Stimulated activated CD4-positive, alpha-beta T cell treated with anti-CD3 and anti-CD28 coated beads, Interleukin-12 subunit alpha, Interleukin-12 subunit beta, amount 100 ng/mL, for 4 hours (primary cell): ENCODE measurements around the gene RAB2B.

Experiments
- DNase-seq: peaks from one replicate; pipeline ENCODE4 v3.0.0-alpha.2; 2020

Gene RAB2B

DNA sequence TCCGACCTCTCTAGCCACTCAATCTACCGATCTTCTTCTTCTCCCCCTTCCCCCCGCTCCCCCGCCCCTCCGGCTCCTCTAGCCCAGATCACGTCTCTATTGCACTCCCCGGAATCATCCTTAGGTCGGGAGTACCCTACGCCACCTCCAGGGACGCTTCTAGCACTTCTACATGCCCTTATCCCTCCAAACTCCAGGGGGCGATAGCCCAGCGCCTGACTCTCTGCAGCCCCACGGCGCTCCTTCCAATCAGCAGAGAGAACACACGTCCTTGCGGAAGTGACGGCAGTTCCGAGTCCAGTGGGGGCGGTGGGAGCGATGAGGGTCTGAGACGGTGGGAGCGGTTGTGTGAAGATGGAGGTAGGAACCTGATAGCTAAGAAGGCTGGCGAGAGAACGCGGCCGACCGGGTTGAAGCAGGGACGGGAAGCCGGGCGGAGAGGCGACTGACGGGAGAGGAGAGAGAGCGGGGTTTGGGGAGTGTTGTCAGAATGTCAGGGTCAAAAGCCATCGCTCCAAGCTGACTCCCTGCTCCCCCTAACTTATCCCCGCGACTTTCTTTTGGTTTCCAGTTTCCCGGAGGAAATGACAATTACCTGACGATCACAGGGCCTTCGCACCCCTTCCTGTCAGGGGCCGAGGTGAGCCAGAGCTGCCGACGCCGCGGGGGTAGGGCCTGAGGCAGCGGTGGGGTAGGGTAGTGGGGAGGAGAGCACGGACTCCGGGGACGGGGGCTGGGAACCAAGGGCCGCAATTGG lies at the start of gene RAB2B, which contains the start of gene TOX4:
Gene RAB2B, minus strand, starts transcription at position 35 of the 757 bp plus-strand sequence. CDS start 87 bp downstream, outside the sequence.
Gene TOX4, plus strand, starts transcription at position 271 of the 757 bp plus-strand sequence. Its CDS starts 84 bp downstream, at position 355.
- peak; percentile 85 for DNase-seq

DNA sequence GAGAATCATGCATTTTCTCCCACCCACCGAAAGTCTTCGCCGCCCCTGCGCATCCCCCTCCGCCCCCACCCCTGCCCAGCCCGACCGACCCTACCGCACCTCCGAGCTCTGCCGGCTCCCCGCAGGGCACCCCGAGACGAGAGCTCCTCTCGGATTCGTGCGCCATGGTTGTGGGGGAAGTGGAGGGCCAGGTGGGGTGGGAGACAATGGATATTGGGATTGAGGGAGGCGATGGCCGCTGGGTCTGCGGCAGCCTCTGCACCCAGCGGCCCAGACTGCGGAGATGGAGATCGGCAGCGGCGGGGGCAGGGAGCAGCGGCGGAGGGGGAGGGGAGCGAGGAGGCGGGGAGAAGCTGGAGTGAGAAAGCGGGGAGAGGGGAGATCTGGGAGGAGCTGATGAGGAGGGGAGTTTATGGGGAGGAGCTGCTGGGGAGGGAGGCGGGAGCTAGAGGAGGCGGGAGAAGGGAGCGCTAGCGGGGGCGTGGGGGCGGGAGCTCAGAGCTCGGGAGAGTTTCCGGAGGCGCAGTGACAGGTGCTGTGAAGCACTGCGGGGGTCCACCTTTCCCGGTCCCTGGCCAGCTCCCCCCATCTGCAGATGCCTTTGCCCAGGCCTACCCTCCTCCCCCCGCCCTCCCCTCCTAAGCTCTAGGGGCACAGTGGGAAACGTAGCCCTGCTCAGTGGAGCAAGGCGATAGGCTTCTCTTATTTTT lies 49.4 kb upstream of the RAB2B start, which contains the start of gene SALL2:
Gene SALL2, minus strand, starts transcription at position 385 of the 710 bp plus-strand sequence. Its CDS starts 219 bp downstream, at position 166.
- peak; percentile 66 for DNase-seq

DNA sequence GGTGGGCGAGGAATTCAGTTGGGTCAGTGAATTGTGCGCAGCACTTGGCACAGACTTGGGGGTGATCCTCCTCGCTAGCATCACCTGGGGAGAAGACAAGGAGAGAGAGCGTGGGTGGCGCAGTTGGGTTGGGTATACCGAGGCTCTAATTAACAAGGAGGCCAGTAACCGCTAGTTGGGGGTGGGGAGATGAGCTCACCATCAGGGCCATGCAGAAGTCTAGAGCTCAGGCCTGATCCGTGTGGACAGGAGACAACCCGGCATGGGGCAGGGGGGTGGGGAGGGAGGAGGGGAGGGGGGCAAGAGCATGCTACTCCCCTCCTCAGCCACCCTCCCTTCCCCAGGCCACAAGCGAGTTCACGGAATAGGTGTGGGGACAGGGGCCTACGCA lies 48.8 kb upstream of the RAB2B start:
- no peak for DNase-seq

DNA sequence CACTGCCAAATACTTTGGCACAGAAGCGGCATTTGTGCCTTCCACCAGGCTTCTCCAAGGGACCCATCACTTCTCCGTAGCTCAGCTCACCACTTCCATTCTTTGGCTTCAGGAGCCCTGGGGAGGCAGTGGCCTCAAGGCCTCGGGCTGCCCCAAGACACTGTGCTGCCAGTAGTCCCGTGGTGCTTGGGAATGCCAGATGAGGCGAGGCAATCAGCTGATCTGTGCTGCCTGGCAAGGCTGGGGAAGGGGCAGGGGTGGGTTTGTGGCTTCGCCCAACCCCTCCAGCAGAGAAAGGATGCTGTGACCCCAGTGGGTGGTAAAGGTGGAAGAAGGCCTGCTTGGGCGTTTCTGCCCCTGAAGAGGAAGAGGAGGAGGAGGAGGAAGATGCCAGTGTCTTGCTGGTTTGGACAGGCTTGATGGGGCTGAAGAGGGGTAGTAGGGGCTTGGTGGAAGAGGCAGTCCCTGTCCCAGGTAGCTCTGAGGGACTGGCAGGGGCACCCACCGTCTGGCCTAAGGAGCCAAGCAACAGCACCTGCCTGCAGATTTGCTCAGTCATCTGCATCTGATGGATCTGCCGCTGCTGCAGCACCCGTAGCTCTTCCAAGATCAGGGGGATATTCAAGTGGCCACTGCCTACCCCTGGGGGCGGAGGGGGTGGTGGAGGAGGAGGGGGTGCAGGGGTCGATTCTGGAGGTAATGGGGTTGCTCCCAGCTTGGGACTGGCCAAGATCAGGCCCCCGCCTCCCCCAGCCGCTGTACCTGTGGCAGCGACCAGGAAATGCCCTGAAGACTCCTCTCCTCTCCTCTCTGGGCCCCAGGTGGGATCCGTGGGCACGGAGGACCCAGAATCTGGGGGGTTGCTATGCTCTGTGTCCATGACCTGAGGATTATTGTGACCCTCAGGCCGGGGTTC lies 48.1 kb upstream of the RAB2B start:
- no peak for DNase-seq

GRCh38 chr14:21523203-21523602 lies 46.4 kb upstream of the RAB2B start:
- no peak for DNase-seq

GRCh38 chr14:21521501-21521900 lies 44.7 kb upstream of the RAB2B start:
- no peak for DNase-seq

GRCh38 chr14:21520767-21521166 lies 44.0 kb upstream of the RAB2B start:
- no peak for DNase-seq

DNA sequence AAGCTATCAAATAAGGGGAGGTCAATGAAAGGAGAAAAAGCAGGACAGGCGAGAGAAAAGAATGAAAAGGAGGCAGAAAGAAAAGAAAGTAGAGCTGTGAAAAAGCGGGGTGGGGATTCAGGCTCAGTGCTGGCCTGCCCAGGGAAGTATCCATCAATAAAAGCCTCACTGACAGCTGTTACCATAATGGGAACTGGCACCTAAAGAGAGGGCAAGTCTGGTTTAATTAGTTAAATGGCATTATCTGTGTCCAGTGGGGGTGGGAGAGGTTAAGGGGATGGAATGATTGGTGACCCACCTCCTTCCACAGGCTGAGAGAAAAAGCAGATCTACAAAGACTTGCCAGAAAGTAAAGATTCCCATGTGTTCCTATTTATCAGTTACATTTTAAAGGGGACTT lies 42.0 kb upstream of the RAB2B start:
- DNase-seq, result no peak

- no peak for DNase-seq
These were observed 37.6 kb upstream of the RAB2B start for GRCh38 chr14:21514341-21514740.

GRCh38 chr14:21510735-21511657 lies 34.2 kb upstream of the RAB2B start, which contains the start of gene METTL3:
METTL3 (minus strand) TSS chr14:21511340; CDS start chr14:21511223, 117 bp downstream.
- DNase-seq, result peak; percentile 84

GRCh38 chr14:21509432-21510143 lies 32.8 kb upstream of the RAB2B start:
- DNase-seq, result no peak

DNA sequence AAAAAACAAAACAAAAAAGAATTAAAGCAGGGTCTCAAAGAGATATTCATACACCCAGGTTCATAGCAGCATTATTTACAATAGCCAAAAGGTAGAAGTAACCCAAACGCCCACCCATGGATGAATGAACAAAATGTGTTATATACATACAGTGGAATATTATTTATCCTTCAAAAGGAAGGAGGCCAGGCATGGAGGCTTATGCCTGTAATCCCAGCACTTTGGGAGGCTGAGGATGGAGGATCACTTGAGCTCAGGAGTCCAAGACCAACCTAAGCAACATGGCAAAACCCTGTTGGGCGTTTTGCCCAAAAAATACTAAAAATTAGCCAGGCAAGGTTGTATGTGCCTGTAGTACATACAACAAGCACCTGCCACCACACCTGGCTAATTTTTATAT lies 29.8 kb upstream of the RAB2B start:
- DNase-seq, result no peak

DNA sequence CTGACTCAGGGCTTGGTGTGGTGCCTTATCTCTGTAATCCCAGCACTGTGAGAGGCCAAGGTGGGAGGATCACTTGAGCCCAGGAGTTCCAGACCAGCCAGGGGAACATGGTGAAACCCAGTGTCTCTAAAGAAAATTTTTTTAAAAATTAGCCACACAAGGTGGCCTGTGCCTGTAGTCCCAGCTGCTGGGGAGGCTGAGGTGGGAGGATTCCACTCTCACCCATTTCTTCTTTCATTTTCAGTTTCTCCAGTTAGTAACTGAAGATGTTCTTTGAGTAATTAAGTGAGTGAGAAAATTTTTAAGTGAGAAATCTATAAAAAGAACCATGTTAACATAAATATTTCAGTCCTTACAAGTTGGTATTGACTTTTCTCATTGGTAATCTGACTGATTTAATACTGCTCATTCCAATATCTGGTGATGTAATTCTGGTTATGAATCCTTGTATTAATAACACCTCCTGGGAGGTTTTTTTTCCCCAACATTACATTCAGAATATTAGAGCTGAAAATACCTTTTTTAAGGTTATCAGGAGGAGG lies 28.3 kb upstream of the RAB2B start:
- peak; percentile 13 for DNase-seq

DNA sequence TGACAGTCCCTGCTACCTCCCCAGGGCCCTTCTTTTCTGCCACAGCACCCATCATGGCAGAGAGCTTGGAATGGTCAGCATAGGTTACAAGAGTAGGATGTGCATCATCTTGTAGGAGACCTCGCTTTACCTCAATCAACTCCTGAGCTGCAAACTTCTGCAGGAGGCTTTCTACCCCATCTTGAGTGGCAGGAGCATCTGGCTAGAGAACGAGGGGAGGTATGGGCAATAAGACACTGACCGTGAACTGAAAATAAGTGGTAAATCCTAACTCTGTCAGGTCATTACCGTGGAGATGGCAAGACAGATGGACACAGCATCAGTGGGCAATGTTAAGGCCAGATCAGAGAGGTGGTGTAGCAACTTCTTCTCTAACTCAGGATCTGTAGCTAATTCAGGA lies 26.6 kb upstream of the RAB2B start:
- no peak for DNase-seq

- no peak for DNase-seq
These were observed 24.8 kb upstream of the RAB2B start for GRCh38 chr14:21501568-21501967.

DNA sequence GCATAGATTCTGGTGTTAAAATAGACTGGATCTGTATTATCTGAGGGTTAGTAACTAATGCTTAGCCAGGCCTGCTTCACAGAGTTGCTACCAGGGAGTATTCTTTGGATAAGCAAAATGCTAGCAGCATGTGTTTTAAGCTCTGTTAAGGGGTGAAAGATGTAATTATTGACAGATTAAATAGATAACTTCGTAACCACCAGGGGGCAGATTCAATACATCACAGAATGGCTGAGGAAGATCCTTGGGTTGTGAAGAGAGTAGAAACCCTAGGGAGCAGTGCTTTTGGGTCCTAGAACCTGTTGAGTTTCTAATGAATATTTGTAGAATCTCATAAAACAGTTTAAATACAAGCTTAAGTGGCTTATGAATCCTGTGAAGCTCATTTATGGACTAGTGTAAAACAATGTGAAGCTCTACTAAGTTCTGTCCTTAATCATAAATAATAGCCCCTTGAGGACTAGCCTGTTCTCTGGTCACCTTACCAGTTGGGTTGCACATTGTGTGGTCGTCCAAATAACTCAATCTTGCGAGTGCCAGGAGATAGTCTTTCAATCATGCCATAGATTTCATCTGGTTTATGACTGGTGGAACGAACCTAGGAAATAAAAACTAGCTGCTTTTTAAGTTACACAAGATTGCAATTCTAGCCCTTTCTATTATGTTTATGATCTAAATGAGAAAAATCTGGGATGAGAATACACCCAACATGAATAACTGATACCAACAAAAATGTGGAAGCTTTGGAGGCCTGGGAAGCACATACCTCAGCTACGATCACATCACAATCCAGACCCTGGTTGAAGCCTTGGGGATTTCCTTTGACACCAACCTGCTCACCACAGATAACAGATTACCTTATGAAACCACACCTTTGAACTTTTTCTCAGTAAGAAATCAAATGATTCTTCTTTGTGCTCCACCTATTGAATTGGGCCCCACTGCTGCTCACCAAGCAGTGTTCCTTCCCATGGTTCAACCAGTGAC lies 22.1 kb upstream of the RAB2B start:
- no peak for DNase-seq

DNA sequence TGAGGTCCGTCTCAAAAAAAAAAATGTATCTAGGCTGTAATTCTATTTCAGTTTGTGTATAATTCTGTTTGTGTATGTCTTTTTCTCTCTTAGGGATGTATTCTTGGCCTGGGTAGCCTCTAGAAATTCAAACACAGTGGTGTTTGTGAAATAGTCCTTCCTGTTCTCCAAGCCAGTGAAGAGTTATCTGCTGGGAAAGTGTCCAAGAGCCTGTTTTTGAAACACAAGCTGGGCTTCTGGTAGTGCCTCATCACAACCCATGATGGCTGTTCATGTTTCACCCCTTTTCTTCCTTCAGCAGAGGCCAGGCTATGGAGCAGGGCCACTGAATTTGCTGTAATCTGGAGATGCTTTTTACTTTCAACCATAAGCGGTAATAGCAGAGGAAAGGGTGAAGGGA lies 19.7 kb upstream of the RAB2B start:
- no peak for DNase-seq

GRCh38 chr14:21494902-21495762 lies 18.4 kb upstream of the RAB2B start:
- DNase-seq, result no peak
